Thyroid gland (tissue), 4 donors: ENCODE results near the gene PLEKHG7.

Experiments used
- POLR2A ChIP-seq, 2 donors: fragments of 450-650 bp; IDR thresholded peaks; one replicate each; pipeline ENCODE4 v1.6.1; 2017; ENCODE audit warnings: antibody characterized with exemption in 2 of 2, mild to moderate bottlenecking in 2 of 2, moderate library complexity in 1 of 2
- TF ChIP-seq, protein P1 (sequence below), 6 experiments: fragments of 200-600 bp in 3 of 6; fragments of 450-650 bp in 3 of 6; sonication (generic) in 3 of 6; IDR thresholded peaks; one replicate each; pipeline ENCODE4 v1.5.1; 2016 to 2019; ENCODE audit warnings: antibody characterized with exemption in 6 of 6, mild to moderate bottlenecking in 2 of 6, inconsistent platforms in 1 of 6, moderate library complexity in 1 of 6

DNA sequence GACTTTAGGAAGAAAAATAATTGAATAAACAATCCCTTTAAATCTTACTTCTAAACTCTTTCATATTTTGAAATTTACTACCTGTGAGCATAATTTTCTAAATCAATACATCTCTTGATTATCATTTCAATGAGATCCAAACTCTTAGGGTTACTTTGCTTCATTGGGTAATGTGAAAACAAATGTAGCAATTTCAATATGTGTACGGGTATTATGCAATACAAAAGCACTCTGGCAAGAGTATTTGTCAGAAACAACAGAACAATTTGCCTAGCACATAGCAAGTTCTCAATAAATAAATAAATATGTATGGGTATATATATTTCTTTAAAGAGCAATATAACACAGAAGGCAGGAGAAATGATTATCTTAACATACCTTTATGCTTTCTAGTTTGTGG lies 77.1 kb downstream of the PLEKHG7 start:
- TF ChIP-seq, protein P1, sequence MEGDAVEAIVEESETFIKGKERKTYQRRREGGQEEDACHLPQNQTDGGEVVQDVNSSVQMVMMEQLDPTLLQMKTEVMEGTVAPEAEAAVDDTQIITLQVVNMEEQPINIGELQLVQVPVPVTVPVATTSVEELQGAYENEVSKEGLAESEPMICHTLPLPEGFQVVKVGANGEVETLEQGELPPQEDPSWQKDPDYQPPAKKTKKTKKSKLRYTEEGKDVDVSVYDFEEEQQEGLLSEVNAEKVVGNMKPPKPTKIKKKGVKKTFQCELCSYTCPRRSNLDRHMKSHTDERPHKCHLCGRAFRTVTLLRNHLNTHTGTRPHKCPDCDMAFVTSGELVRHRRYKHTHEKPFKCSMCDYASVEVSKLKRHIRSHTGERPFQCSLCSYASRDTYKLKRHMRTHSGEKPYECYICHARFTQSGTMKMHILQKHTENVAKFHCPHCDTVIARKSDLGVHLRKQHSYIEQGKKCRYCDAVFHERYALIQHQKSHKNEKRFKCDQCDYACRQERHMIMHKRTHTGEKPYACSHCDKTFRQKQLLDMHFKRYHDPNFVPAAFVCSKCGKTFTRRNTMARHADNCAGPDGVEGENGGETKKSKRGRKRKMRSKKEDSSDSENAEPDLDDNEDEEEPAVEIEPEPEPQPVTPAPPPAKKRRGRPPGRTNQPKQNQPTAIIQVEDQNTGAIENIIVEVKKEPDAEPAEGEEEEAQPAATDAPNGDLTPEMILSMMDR (IDR thresholded peaks at IDR 0.05) = no peak
- no peak for TF ChIP-seq POLR2A (IDR thresholded peaks at IDR 0.05)
